IPS-20b (cell line): ENCODE data around the gene TECPR1.

Experiments used
- H3K27ac ChIP-seq: one replicate; pipeline ENCODE4 v1.5.1; 2013; ENCODE audit warnings: low read length
- H3K27me3 ChIP-seq: 2 replicates; pipeline ENCODE4 v1.6.1; 2013; ENCODE audit warnings: mild to moderate bottlenecking, low read length, inconsistent platforms; ENCODE audit not compliant: insufficient read depth
- H3K36me3 ChIP-seq: 2 replicates; pipeline ENCODE4 v1.6.1; 2013; ENCODE audit warnings: low read depth, mild to moderate bottlenecking, inconsistent platforms, low read length, moderate library complexity; ENCODE audit not compliant: insufficient read depth
- H3K4me1 ChIP-seq: 2 replicates; pipeline ENCODE4 v1.6.1; 2013; ENCODE audit warnings: mild to moderate bottlenecking, control low read depth, inconsistent platforms, low read length, moderate library complexity; ENCODE audit not compliant: insufficient read depth
- H3K4me3 ChIP-seq: 2 replicates; pipeline ENCODE4 v1.5.1; 2013; ENCODE audit warnings: mild to moderate bottlenecking, low read length, inconsistent platforms
- H3K9ac ChIP-seq: 2 replicates; pipeline ENCODE4 v1.6.1; 2013; ENCODE audit warnings: low read depth, mild to moderate bottlenecking, inconsistent platforms, low read length, moderate library complexity
- H3K9me3 ChIP-seq: 2 replicates; pipeline ENCODE4 v1.6.1; 2013; ENCODE audit warnings: mild to moderate bottlenecking, low read depth, low read length, inconsistent platforms; ENCODE audit not compliant: insufficient read depth

The TECPR1 gene

DNA sequence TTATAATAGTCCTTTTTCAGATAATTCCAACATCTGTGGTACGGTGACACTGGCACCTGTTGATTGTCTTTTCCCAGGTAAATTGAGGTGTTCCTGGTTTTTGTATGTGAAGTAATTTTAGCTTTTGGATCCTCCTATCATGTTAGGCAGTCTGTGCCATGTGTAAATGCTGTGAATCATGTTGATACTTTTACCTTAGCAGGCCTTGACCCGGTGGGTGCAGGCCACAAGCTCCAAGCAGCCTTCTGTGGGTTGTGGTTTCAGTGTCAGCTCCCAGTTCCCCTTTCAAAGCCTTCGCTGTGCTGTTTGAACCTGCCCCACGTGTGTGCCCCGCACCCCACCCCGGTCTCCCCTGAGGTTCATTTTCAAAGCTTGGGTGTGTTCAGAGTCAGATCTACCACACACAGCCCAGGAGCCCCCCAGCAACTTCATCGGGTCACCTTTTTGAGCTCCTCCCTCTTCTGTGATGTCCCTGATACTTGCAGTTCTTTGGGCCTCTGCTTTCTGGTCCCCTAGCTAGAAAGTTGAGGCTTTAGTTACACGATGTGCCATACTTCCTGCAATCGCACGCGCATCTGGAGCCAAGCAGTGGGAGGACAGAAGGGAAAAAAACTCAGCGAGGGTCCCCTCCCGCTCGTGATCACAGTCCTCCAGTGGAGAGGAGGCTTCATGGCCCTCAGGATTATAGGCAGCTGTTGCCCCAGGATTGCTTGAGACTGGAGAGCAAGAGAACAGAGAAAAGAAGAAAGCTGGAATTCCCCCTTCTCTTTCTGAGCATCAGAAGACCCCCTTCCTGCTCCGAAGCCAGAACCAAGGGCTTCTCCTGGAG is 49.5 kb downstream of the TECPR1 start:
- no peak overlapping the region for H3K9ac ChIP-seq
- H3K4me1 ChIP-seq: no peaks in the 10 kb centered on the region
- no peaks in the 10 kb centered on the region for H3K9me3 ChIP-seq
- H3K27ac ChIP-seq: no peak overlapping the region
- no peak overlapping the region for H3K4me3 ChIP-seq
- no peaks in the 10 kb centered on the region for H3K27me3 ChIP-seq
- peaks cover 17% of the 10 kb centered on the region for H3K36me3 ChIP-seq

DNA sequence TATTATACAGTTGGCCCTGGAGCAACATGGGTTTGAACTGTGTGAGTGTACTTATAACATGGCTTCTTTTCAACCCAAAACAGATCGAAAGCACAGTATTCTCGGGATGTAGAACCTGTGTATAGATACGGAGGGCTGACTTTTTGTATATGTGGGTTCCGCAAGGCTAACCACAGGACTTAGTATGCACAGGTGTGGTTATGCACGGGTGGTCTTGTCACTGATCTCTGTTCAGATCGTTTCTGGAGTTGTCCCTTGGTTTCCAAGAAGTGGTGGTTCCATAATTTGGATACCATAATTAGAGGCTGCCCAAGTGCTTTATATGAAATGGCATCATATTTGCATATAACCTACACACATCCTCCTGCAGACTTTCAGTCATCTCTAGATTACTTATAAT is 51.7 kb downstream of the TECPR1 start:
- peaks cover 8% of the 10 kb centered on the region for H3K36me3 ChIP-seq
- H3K27ac ChIP-seq: no peak overlapping the region
- H3K4me1 ChIP-seq: no peaks in the 10 kb centered on the region
- no peaks in the 10 kb centered on the region for H3K27me3 ChIP-seq
- no peak overlapping the region for H3K9ac ChIP-seq
- no peaks in the 10 kb centered on the region for H3K9me3 ChIP-seq
- no peak overlapping the region for H3K4me3 ChIP-seq

GRCh38 chr7:98199131-98199530 is 52.9 kb downstream of the TECPR1 start:
- H3K36me3 ChIP-seq: peaks cover 20% of the 10 kb centered on the region
- H3K4me1 ChIP-seq: no peaks in the 10 kb centered on the region

DNA sequence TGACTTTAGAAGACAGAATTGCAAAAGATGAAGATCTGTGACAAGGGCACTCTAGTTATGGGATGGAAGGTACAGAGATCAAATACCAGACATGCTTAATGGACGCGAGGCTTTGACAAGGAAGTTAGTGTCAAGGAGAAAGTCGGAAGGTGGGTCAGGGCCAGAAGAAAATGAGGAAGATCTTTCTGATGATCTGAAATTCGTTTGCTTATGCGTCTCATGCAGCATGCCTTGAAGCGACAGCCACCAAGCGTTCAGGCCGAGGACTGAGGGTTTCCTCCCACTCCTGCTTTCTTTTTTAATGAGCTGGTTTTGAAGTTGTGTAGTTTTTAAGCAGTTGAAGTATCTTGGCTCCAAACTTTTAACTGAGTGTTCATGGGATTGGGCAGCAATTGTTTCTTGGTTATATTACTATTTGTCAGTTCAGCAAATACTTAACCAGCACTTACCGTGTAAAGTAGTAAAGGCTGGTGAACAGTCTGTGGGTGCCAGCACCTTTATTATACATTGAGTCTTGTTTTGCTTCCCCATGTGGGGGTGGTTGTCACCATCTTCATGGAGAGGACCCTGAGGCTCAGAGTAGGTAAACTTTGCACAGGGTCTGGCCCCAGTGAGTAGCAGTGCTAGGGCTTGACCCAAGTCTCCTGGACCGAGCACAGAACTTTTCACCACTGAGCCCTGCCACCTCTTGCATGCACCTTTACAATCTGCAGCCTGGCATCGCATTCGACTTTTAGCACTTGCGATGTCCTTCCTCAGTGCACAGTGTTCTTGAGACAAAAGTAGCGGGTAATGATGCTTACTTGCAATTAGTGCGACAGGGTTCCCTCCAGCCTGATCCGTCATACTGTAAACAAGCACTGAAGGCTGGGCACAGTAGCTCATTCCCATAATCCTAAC is 55.1 kb downstream of the TECPR1 start:
- H3K4me3 ChIP-seq: no peak overlapping the region
- H3K27me3 ChIP-seq: no peaks in the 10 kb centered on the region
- peaks cover 42% of the 10 kb centered on the region for H3K36me3 ChIP-seq
- no peak overlapping the region for H3K9ac ChIP-seq
- H3K4me1 ChIP-seq: no peaks in the 10 kb centered on the region
- H3K9me3 ChIP-seq: no peaks in the 10 kb centered on the region
- no peak overlapping the region for H3K27ac ChIP-seq

More at GRCh38 chr7:98199131-98199530, 52.9 kb downstream of the TECPR1 start:
- Histone ChIP-seq H3K9me3 (no peaks in the 10 kb centered on the region), H3K27ac (no peak overlapping the region), H3K27me3 (no peaks in the 10 kb centered on the region), H3K4me3 (no peak overlapping the region), H3K9ac (no peak overlapping the region)

DNA sequence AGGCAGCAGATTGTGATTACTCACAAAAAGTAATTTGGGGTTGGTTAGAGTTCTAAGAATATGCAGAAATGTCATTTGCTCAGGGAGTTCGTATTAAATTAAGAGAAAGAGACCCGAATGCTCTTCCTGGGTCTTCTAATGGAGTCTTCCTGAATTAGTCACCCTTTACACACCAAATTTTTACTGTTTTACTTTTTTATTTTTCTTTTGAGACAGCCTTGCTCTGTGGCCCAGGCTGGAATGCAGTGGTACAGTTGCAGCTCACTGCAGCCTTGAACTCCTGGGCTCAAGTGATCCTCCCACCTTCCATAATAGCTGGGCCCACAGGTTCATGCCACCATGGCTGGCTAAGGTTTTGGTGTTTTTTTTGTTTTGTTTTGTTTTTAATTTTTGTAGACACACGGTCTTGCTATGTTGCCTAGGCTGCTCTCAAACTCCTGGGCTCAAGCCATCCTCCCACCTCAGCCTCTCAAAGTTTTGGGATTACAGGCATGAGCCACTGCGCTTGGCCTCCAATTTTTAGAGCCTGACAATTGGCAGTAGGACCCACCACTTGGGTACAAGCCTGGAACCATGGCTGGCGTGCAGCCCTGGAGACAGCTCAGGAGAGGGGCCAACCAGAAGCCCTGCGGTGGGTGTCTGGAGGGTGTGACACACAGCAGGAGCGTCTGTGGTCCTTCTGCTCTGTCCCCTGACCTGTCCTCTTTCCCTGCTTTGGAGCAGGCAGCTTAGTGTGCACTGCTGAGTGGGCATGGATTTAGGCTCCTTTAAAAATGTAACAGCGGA is 57.2 kb downstream of the TECPR1 start:
- Histone ChIP-seq H3K9ac (no peak overlapping the region), H3K36me3 (peaks cover 58% of the 10 kb centered on the region), H3K4me3 (no peak overlapping the region), H3K27me3 (no peaks in the 10 kb centered on the region), H3K9me3 (no peaks in the 10 kb centered on the region), H3K27ac (no peak overlapping the region), H3K4me1 (no peaks in the 10 kb centered on the region)

DNA sequence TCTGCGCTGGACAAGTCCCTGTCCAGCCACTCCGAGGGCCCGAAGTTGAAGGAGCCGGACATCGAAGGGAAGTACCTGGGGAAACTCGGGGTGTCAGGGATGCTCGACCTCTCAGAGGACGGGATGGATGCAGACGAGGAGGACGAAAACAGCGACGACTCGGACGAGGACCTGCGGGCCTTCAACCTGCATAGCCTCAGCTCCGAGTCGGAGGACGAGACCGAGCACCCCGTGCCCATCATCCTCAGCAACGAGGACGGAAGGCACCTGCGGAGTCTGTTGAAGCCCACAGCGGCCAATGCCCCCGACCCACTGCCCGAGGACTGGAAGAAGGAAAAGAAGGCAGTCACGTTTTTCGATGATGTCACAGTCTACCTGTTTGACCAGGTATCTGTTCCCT is 57.8 kb downstream of the TECPR1 start:
- Histone ChIP-seq H3K27me3 (no peaks in the 10 kb centered on the region), H3K27ac (no peak overlapping the region), H3K36me3 (peaks cover 59% of the 10 kb centered on the region), H3K4me1 (no peaks in the 10 kb centered on the region), H3K9ac (no peak overlapping the region), H3K4me3 (no peak overlapping the region), H3K9me3 (no peaks in the 10 kb centered on the region)

DNA sequence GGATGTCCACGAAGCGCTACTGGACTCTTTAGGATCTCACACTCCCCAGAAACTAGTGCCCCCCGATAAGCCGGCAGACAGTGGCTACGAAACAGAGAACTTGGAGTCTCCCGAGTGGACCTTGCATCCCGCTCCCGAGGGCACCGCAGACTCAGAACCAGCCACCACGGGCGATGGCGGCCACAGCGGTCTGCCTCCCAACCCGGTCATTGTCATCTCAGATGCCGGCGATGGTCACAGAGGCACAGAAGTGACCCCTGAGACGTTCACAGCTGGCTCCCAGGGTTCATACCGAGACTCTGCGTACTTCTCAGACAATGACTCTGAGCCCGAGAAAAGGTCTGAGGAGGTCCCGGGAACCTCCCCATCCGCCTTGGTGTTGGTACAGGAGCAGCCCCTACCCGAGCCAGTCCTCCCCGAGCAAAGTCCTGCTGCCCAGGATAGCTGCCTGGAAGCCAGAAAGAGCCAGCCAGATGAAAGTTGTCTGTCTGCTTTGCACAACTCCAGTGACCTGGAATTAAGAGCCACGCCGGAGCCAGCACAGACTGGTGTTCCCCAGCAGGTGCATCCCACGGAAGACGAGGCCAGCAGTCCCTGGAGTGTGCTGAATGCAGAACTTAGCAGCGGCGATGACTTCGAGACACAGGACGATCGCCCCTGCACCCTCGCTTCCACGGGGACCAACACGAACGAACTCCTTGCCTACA is 58.4 kb downstream of the TECPR1 start:
- H3K9me3 ChIP-seq: no peaks in the 10 kb centered on the region
- peaks cover 61% of the 10 kb centered on the region for H3K36me3 ChIP-seq
- no peak overlapping the region for H3K9ac ChIP-seq
- no peak overlapping the region for H3K27ac ChIP-seq
- no peaks in the 10 kb centered on the region for H3K27me3 ChIP-seq
- H3K4me3 ChIP-seq: no peak overlapping the region
- no peaks in the 10 kb centered on the region for H3K4me1 ChIP-seq

DNA sequence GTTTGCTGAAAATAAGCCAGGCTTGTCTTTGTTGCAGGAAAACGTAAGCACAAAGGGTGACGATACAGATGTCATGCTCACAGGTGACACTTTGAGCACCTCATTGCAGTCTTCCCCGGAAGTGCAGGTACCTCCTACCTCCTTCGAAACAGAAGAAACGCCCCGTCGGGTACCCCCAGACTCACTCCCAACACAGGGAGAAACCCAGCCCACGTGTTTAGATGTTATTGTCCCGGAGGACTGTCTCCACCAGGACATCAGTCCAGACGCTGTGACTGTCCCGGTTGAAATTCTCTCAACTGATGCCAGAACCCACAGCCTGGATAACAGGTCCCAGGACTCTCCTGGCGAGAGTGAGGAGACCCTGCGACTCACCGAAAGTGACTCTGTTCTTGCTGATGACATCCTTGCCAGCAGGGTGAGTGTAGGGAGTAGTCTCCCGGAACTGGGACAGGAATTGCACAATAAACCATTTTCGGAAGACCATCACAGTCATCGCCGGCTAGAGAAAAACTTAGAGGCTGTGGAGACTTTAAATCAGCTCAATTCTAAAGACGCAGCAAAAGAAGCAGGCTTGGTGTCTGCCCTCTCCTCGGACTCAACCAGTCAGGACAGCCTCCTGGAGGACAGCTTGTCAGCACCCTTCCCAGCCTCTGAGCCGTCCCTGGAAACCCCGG is 59.1 kb downstream of the TECPR1 start:
- no peaks in the 10 kb centered on the region for H3K27me3 ChIP-seq
- H3K9ac ChIP-seq: no peak overlapping the region
- H3K4me3 ChIP-seq: no peak overlapping the region
- no peaks in the 10 kb centered on the region for H3K4me1 ChIP-seq
- H3K27ac ChIP-seq: no peak overlapping the region
- H3K36me3 ChIP-seq: peaks cover 62% of the 10 kb centered on the region
- no peaks in the 10 kb centered on the region for H3K9me3 ChIP-seq

DNA sequence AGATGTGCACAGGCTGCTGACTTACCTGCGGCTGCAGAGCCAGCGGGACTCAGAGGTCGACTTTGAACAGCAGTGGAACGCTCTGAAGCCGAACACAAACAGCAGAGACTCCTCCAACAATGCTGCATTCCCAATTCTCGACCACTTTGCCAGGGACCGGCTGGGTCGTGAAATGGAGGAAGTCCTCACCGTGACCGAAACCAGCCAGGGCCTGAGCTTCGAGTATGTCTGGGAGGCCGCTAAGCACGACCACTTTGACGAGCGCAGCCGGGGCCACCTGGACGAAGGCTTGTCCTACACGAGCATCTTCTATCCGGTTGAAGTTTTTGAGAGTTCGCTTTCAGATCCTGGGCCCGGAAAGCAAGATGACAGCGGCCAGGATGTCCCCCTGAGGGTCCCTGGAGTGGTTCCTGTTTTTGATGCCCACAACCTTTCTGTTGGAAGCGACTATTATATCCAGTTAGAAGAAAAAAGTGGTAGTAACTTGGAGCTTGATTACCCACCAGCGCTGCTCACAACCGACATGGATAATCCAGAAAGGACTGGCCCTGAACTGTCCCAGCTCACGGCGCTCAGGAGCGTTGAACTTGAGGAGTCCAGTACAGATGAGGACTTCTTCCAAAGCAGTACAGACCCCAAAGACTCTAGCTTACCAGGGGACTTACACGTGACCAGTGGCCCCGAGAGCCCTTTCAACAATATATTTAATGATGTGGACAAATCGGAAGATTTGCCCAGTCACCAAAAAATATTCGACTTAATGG is 60.2 kb downstream of the TECPR1 start:
- Histone ChIP-seq H3K36me3 (peaks cover 65% of the 10 kb centered on the region), H3K9ac (no peak overlapping the region), H3K27me3 (no peaks in the 10 kb centered on the region), H3K4me1 (no peaks in the 10 kb centered on the region), H3K4me3 (no peak overlapping the region), H3K27ac (no peak overlapping the region), H3K9me3 (no peaks in the 10 kb centered on the region)

- H3K4me3 ChIP-seq: no peak overlapping the region
- no peak overlapping the region for H3K27ac ChIP-seq
- peaks cover 49% of the 10 kb centered on the region for H3K36me3 ChIP-seq
- H3K9me3 ChIP-seq: no peaks in the 10 kb centered on the region
- no peaks in the 10 kb centered on the region for H3K4me1 ChIP-seq
- H3K27me3 ChIP-seq: no peaks in the 10 kb centered on the region
- no peak overlapping the region for H3K9ac ChIP-seq
Observed at GRCh38 chr7:98189559-98189958, 62.5 kb downstream of the TECPR1 start.
